Fibroblast of pulmonary artery (primary cell): ENCODE measurements around the gene TMEM245.
A peak's percentile ranks its signal among the peaks of the same experiment; 100 is the strongest.

Source experiments
- DNase-seq: peaks from one replicate; pipeline ENCODE4 v3.0.0-alpha.2; 2010; ENCODE audit warnings: low read depth
- H3K4me3 ChIP-seq: replicated peaks from 2 replicates; pipeline ENCODE4 v1.5.1; 2011; ENCODE audit warnings: low read depth, mild to moderate bottlenecking, control low read depth, low read length, moderate library complexity
- TF ChIP-seq, protein P1 (sequence below): IDR thresholded peaks from 2 replicates; pipeline ENCODE4 v1.5.1; 2011; ENCODE audit warnings: mild to moderate bottlenecking, control low read depth, low read length, inconsistent platforms; ENCODE audit errors: missing control alignments

TMEM245 gene

DNA sequence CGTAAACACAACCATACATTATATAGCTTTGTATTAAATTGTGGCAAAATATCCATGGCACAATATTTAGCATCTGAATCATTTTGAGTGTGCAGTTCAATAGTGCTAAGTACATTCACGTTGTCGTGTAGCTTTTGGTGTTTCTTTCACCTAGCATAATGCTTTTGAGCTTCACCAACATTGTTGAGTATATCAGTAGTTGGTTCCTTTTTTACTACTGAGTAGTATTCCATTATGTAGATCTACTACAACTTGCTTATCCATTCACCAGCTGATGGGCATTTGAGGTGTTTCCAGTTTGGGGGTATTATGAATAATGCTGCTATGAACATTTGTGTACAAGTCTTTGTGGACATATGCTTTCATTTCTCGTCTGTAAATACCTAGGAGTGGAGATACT is 79.2 kb downstream of the TMEM245 start:
- DNase-seq, result no peak
- H3K4me3 ChIP-seq, result no peak overlapping the region
- TF ChIP-seq, protein P1, sequence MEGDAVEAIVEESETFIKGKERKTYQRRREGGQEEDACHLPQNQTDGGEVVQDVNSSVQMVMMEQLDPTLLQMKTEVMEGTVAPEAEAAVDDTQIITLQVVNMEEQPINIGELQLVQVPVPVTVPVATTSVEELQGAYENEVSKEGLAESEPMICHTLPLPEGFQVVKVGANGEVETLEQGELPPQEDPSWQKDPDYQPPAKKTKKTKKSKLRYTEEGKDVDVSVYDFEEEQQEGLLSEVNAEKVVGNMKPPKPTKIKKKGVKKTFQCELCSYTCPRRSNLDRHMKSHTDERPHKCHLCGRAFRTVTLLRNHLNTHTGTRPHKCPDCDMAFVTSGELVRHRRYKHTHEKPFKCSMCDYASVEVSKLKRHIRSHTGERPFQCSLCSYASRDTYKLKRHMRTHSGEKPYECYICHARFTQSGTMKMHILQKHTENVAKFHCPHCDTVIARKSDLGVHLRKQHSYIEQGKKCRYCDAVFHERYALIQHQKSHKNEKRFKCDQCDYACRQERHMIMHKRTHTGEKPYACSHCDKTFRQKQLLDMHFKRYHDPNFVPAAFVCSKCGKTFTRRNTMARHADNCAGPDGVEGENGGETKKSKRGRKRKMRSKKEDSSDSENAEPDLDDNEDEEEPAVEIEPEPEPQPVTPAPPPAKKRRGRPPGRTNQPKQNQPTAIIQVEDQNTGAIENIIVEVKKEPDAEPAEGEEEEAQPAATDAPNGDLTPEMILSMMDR, result no peak

DNA sequence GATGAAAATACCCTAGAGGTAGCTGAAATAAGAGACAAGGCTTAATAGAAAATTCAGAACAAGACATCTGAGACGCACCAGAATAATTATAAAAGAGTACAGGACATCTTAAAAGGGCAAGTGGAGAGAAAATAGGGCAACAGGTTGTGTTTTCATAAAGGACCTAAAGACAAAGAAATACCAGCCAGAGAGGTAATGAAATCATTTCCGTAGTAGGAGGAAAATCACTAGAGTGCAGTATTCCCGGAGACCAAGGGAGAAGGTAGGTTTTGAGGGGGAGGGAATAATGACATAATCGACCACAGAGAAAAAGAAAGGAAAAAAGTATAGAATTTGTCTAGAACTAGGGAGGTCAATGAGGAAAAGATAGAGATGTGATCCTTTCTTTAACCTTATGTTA is 80.2 kb downstream of the TMEM245 start:
- DNase-seq, result no peak
- TF ChIP-seq, protein P1, result no peak
- no peak overlapping the region for H3K4me3 ChIP-seq

DNA sequence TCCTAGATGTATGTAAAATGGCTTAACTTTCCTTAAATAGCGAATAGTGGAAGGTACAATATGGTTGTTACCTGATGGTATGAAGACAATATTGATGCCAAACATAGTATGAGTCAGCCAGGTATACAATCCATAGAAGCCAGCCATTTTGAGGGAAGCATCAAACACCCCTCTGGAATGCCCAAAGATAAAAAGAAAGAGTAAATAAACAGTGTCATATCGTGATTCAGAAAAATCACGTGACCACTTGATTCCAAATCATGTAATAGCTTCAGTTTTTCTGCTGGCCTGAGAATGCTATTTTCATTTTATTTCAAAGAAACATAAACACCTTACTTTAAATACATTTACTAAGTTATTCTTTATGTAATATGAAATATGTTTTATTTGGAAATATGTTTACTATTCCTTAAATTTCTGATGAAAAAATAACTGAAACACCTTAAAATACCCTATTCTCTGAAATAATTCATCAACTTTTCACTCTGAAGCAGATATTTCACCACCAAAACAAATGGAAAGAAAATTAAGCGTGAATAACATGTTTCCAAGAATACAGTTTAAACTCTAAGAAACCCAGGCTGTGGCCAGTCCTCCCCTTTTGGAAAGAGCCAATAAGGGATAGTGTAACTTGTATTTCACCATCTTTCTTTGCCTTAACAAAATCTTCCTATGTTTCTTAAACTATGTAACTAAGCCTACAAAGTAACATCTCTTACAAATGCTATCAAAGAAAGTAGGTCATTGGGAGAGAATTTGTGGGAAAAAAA is 81.6 kb downstream of the TMEM245 start:
- no peak overlapping the region for H3K4me3 ChIP-seq
- TF ChIP-seq, protein P1, result no peak
- no peak for DNase-seq

DNA sequence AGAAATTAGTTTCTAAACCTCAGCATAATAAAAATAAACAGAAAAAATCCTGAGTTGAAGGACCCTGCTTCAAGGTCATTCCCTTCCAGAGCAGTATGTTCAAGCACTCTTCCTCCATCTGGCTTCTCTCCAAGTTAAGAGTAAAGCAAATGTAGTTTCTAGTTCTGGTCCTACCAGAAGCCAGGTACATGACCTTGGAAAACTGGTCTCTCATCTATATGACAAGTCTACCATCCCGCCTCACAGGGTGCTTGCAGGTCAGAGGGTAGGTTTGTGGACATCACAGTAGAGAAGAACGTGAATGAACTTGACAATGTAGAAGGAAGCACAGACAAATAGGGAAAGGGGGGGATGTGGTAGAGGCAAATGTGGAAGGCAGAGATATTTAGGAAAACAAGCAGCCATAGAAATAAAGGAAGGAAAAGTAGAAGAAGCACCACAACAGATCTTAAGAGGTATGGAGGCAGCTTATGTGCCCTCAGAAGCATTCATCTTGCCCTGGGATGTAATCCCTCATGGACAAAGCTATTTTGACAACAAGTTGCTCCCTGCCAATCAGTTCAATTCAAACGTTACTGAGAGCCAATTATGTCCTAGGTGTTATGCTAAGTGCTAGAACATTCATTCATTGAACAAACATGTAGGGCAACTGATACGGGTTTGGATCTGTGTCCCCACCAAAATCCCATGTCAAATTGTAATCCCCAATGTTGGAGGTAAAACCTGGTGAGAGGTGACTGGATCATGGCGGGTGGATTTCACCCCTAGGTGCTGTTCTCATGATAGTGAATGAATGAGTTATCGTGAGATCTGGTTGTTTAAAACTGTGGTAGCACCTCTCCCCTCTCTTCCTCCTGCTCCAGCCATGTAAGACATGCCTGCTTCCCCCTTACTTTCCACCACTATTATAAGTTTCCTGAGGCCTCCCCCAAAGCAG is 82.7 kb downstream of the TMEM245 start:
- DNase-seq, result no peak
- H3K4me3 ChIP-seq, result no peak overlapping the region
- TF ChIP-seq, protein P1, result no peak

DNA sequence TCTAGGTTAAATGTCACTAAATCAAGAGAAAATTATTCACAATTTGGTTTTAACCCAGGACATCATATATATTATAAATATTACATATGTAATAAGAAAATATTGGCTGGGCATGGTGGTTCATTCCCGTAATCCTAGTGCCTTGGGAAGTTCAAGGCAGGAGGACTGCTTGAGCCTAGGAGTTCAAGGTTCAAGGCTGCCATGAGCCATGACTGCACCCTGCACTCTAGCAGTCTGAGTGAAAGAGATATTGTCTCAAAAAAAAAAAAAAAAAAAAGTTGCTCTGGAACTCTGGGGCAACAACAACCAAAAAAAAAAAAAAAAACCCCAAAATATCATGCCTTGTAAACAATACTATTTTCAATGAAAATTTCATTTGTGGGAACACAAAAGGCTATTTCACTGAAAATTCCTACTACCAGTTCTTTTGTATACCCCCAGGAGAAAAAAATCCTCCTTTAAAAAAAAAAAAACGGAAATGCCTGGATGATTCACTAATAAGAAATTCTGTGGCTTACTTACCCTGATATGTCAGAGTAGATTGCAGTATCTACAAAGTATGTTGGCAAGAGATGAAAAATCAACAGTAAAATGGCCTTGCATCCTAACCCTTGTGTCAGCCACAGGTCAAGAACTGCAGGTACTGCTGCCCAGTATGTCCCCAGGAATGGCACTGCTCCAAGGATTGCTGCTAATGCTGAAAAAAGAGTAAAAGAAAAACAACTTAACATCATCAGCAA is 83.9 kb downstream of the TMEM245 start:
- TF ChIP-seq, protein P1, result no peak
- no peak overlapping the region for H3K4me3 ChIP-seq
- peak; percentile 86 for DNase-seq

DNA sequence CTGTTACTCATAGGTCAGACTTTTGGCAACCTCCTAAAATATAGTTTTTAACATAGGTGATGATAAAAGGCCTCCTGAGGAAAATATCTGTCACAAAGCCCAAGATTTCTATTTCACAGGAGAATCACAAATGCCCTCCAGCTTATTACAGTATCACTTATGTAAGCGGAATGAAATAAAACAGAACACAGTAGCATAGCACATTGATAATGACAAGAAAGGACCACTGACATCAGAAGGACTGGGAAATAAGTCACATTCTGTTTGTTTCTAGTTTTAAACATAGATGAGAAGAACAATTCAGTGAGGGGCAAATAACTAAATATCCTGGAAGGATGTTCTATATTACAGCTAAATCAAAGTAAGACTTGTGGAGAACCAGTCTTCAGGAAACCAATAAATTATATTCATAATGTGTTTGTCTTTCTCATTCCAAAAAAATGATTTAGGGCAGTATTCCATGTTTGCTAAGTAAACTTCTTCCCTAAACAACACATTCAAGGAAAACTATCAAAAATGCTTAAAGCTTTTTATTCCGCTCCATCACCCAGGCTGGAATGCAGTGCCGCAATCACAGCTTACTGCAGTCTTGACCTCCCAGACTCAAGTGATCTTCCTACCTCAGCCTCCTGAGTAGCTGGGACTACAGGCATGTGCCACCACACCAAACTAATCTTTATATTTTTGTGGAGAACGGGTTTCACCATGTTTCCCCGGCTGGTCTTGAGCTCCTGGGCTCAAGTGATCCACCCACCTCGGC is 85.6 kb downstream of the TMEM245 start:
- no peak overlapping the region for H3K4me3 ChIP-seq
- TF ChIP-seq, protein P1, result no peak
- no peak for DNase-seq
